GM21447 (cell line): Measurements from ENCODE around the gene THBS1.
A peak's percentile ranks its signal among the peaks of the same experiment; 100 is the strongest.

ENCODE experiments used
- ATAC-seq: cut with Tn5 transposase; IDR thresholded peaks from one replicate; pipeline ENCODE4 v1.9.1; 2021; ENCODE audit not compliant: unreplicated experiment

Gene THBS1

GRCh38 chr15:39598958-39599845, 18.3 kb downstream of the THBS1 start:
- no peak for ATAC-seq

GRCh38 chr15:39599871-39600270, 19.0 kb downstream of the THBS1 start:
- no peak for ATAC-seq

GRCh38 chr15:39602143-39602542, 21.3 kb downstream of the THBS1 start:
- ATAC-seq, result no peak

GRCh38 chr15:39605146-39605545, 24.3 kb downstream of the THBS1 start:
- ATAC-seq, result no peak

- ATAC-seq, result no peak
These were observed 27.6 kb downstream of the THBS1 start for GRCh38 chr15:39608185-39609139.

- ATAC-seq, result no peak
These were observed 28.5 kb downstream of the THBS1 start for GRCh38 chr15:39609166-39609916.

GRCh38 chr15:39610665-39611064, 29.8 kb downstream of the THBS1 start:
- no peak for ATAC-seq

- ATAC-seq, result no peak
These were observed 32.4 kb downstream of the THBS1 start for GRCh38 chr15:39613271-39613670.

- no peak for ATAC-seq
These were observed 33.0 kb downstream of the THBS1 start for GRCh38 chr15:39613861-39614260.

GRCh38 chr15:39616731-39617455, 36.0 kb downstream of the THBS1 start:
- ATAC-seq, result no peak

- ATAC-seq, result no peak
These were observed 37.4 kb downstream of the THBS1 start for GRCh38 chr15:39618063-39618823.

- no peak for ATAC-seq
These were observed 40.3 kb downstream of the THBS1 start for GRCh38 chr15:39621210-39621609.

GRCh38 chr15:39621976-39622375, 41.1 kb downstream of the THBS1 start:
- ATAC-seq, result no peak

- no peak for ATAC-seq
These were observed 42.0 kb downstream of the THBS1 start for GRCh38 chr15:39622660-39623516.

- ATAC-seq, result peak; percentile 90
These were observed 42.7 kb downstream of the THBS1 start for GRCh38 chr15:39623529-39623931.

- ATAC-seq, result peak; percentile 42
These were observed 43.9 kb downstream of the THBS1 start for GRCh38 chr15:39624806-39625205.

GRCh38 chr15:39625451-39625850, 44.6 kb downstream of the THBS1 start:
- ATAC-seq, result no peak

GRCh38 chr15:39625856-39626255, 45.0 kb downstream of the THBS1 start:
- no peak for ATAC-seq
